HG02970 (cell line): ENCODE results near the gene CLEC10A.

Source experiments
- ATAC-seq: cut with Tn5 transposase; IDR thresholded peaks from one replicate; pipeline ENCODE4 v1.9.1; 2021; ENCODE audit warnings: mild to moderate bottlenecking, moderate library complexity, moderate number of reproducible peaks; ENCODE audit not compliant: unreplicated experiment, low FRiP score

Gene CLEC10A

GRCh38 chr17:7043497-7044198, 36.4 kb downstream of the CLEC10A start, which contains the start of gene SLC16A11:
TSS of gene SLC16A11 (minus strand) at chr17:7044092. CDS start at chr17:7043513, 579 bp downstream.
- ATAC-seq = no peak

- no peak for ATAC-seq
These were observed 36.9 kb downstream of the CLEC10A start for GRCh38 chr17:7043182-7043496.

- no peak for ATAC-seq
These were observed 37.4 kb downstream of the CLEC10A start for GRCh38 chr17:7042501-7043181.

GRCh38 chr17:7041607-7042500, 38.2 kb downstream of the CLEC10A start:
- ATAC-seq = no peak

- ATAC-seq = no peak
These were observed 40.2 kb downstream of the CLEC10A start for GRCh38 chr17:7039832-7040231.

- no peak for ATAC-seq
These were observed 41.8 kb downstream of the CLEC10A start for GRCh38 chr17:7038025-7038862.

- peak; percentile 90 for ATAC-seq
These were observed 44.3 kb downstream of the CLEC10A start, which contains the start of gene SLC16A13 for GRCh38 chr17:7035591-7036368. TSS of gene SLC16A13 (plus strand) at chr17:7036015. CDS start at chr17:7036383, 368 bp downstream.

GRCh38 chr17:7034955-7035590, 45.0 kb downstream of the CLEC10A start:
- ATAC-seq = no peak

- ATAC-seq = no peak
These were observed 50.4 kb downstream of the CLEC10A start for GRCh38 chr17:7029659-7030058.

- ATAC-seq = no peak
These were observed 51.0 kb downstream of the CLEC10A start for GRCh38 chr17:7029096-7029495.

- no peak for ATAC-seq
These were observed 52.7 kb downstream of the CLEC10A start for GRCh38 chr17:7027335-7027734.

- ATAC-seq = no peak
These were observed 53.5 kb downstream of the CLEC10A start for GRCh38 chr17:7026471-7027115.

GRCh38 chr17:7025245-7025644, 54.8 kb downstream of the CLEC10A start:
- ATAC-seq = no peak
